H1 (cell line): ENCODE results near the gene INTS2. TPM values are rescaled to one million over a fixed set of nuclear protein-coding genes. Genes with fewer than 3 reads are reported as not detected.

Experiments
- CTCF ChIA-PET: fragments of 300-600 bp; sonication (Branson Sonifier 250); formaldehyde crosslinking; loops from one replicate; lab custom pipeline; 2021; ENCODE audit not compliant: partially characterized antibody; lab: Charles Lee
- POLR2A ChIA-PET: fragments of 300-600 bp; sonication (Branson Sonifier 250); formaldehyde crosslinking; loops from one replicate; lab custom pipeline; 2021; ENCODE audit warnings: inconsistent platforms; ENCODE audit not compliant: partially characterized antibody; lab: Charles Lee
- DNase-seq, 2 experiments: peaks; one replicate each; pipeline versions ENCODE4 v3.0.0 to v3.0.0-alpha.2; 2010 to 2022; ENCODE audit warnings: low spot score in 2 of 2, low read depth in 1 of 2, mixed read lengths in 1 of 2
- FAIRE-seq: peaks from 2 replicates; lab custom pipeline; 2011; peaks lifted over from hg19 to GRCh38; lab: Jason Lieb, UNC
- H2AFZ ChIP-seq: 2 replicates; pipeline ENCODE4 v1.8.1; 2012; ENCODE audit warnings: low read length, inconsistent platforms
- H2AK5ac ChIP-seq: 2 replicates; pipeline ENCODE4 v1.6.1; 2013; ENCODE audit warnings: low read depth, low read length
- H2BK120ac ChIP-seq: replicated peaks from 2 replicates; pipeline ENCODE3; 2013; ENCODE audit warnings: low read depth, low read length, inconsistent platforms
- H2BK12ac ChIP-seq: 2 replicates; pipeline ENCODE4 v1.6.1; 2013; ENCODE audit warnings: low read depth, low read length
- H2BK15ac ChIP-seq: 2 replicates; pipeline ENCODE4 v1.6.1; 2013; ENCODE audit warnings: low read length
- H2BK20ac ChIP-seq: 2 replicates; pipeline ENCODE4 v1.6.1; 2013; ENCODE audit warnings: low read length
- H2BK5ac ChIP-seq: 2 replicates; pipeline ENCODE4 v1.6.1; 2013; ENCODE audit warnings: low read depth, low read length
- H3K14ac ChIP-seq: 2 replicates; pipeline ENCODE4 v1.6.1; 2013; ENCODE audit warnings: inconsistent platforms; ENCODE audit not compliant: insufficient read length
- H3K18ac ChIP-seq: 2 replicates; pipeline ENCODE4 v1.6.1; 2013; ENCODE audit warnings: low read length; ENCODE audit errors: extremely low read depth
- H3K23ac ChIP-seq: 2 replicates; pipeline ENCODE4 v1.6.1; 2013; ENCODE audit warnings: inconsistent platforms; ENCODE audit not compliant: insufficient read length
- H3K23me2 ChIP-seq: 2 replicates; pipeline ENCODE4 v1.6.1; 2013; ENCODE audit warnings: low read depth, low read length
- H3K27ac ChIP-seq: 2 replicates; pipeline ENCODE4 v1.6.1; 2011; ENCODE audit warnings: low read depth, low read length, inconsistent platforms
- H3K27me3 ChIP-seq, 4 experiments: replicated peaks in 1 of 4; 1 replicate in 1 of 4; 2 replicates in 3 of 4; pipeline versions ENCODE4 v1.6.1 to v1.8.1; 2011 to 2013; ENCODE audit warnings: low read length in 3 of 4, mild to moderate bottlenecking in 3 of 4, inconsistent platforms in 2 of 4, mixed read lengths in 2 of 4, moderate library complexity in 1 of 4; ENCODE audit not compliant: control insufficient read depth in 3 of 4, insufficient read depth in 3 of 4; ENCODE audit errors: extremely low read depth in 1 of 4
- H3K36me3 ChIP-seq, 4 experiments: 2 replicates each; pipeline versions ENCODE4 v1.6.1 to v1.8.1; 2011 to 2013; ENCODE audit warnings: mild to moderate bottlenecking in 4 of 4, low read length in 3 of 4, moderate library complexity in 2 of 4, control low read depth in 1 of 4, inconsistent platforms in 1 of 4; ENCODE audit not compliant: insufficient read depth in 4 of 4, control insufficient read depth in 2 of 4
- H3K4ac ChIP-seq: replicated peaks from 2 replicates; pipeline ENCODE3; 2013; ENCODE audit warnings: low read length, low read depth, mixed read lengths, inconsistent platforms; ENCODE audit not compliant: insufficient read length
- H3K4me1 ChIP-seq, 4 experiments: replicated peaks in 1 of 4; 1 replicate in 1 of 4; 2 replicates in 3 of 4; pipeline versions ENCODE4 v1.6.1 to v1.8.1; 2011 to 2013; ENCODE audit warnings: low read length in 3 of 4, inconsistent platforms in 2 of 4, mixed read lengths in 1 of 4; ENCODE audit not compliant: insufficient read depth in 4 of 4, control insufficient read depth in 3 of 4
- H3K4me2 ChIP-seq, 2 experiments: 2 replicates each; pipeline versions ENCODE4 v1.6.1 to v1.8.1; 2011 to 2013; ENCODE audit warnings: low read depth in 2 of 2, low read length in 2 of 2, control low read depth in 1 of 2, inconsistent platforms in 1 of 2, mild to moderate bottlenecking in 1 of 2; ENCODE audit not compliant: insufficient read depth in 1 of 2
- H3K4me3 ChIP-seq, 4 experiments: fragments of 200-600, 300-600 bp in 1 of 4; sonication (generic), shearing (Covaris generic), sonication (Bioruptor Twin) in 1 of 4; 2 replicates each; pipeline versions ENCODE4 v1.5.1 to v1.8.1; 2011 to 2016; ENCODE audit warnings: low read length in 4 of 4, low read depth in 3 of 4, control low read depth in 2 of 4, inconsistent platforms in 2 of 4, mild to moderate bottlenecking in 2 of 4, mixed read lengths in 1 of 4, moderate library complexity in 1 of 4; ENCODE audit not compliant: insufficient read depth in 2 of 4; ENCODE audit errors: extremely low read depth in 1 of 4
- H3K56ac ChIP-seq: replicated peaks from 2 replicates; pipeline ENCODE3; 2013; ENCODE audit warnings: low read depth, mild to moderate bottlenecking, mixed read lengths, low read length, inconsistent platforms; ENCODE audit not compliant: insufficient read length
- H3K79me1 ChIP-seq: 2 replicates; pipeline ENCODE4 v1.6.1; 2013; ENCODE audit warnings: low read depth, low read length, control low read depth
- H3K79me2 ChIP-seq, 2 experiments: 2 replicates each; pipeline versions ENCODE4 v1.6.1 to v1.8.1; 2012 to 2013; ENCODE audit warnings: low read length in 2 of 2, mild to moderate bottlenecking in 2 of 2, inconsistent platforms in 1 of 2; ENCODE audit not compliant: insufficient read depth in 2 of 2, control insufficient read depth in 1 of 2
- H3K9ac ChIP-seq, 4 experiments: replicated peaks in 1 of 4; 1 replicate in 1 of 4; 2 replicates in 3 of 4; pipeline versions ENCODE4 v1.6.1 to v1.8.1; 2011 to 2013; ENCODE audit warnings: low read depth in 3 of 4, low read length in 3 of 4, control low read depth in 2 of 4, mild to moderate bottlenecking in 2 of 4, moderate library complexity in 2 of 4, inconsistent platforms in 1 of 4; ENCODE audit errors: extremely low read depth in 1 of 4
- H3K9me3 ChIP-seq, 2 experiments: 2 replicates each; pipeline versions ENCODE4 v1.6.1 to v1.8.1; 2012 to 2013; ENCODE audit warnings: mild to moderate bottlenecking in 2 of 2, moderate library complexity in 2 of 2, control low read depth in 1 of 2, inconsistent platforms in 1 of 2, low read depth in 1 of 2, low read length in 1 of 2, mixed read lengths in 1 of 2; ENCODE audit not compliant: insufficient read depth in 2 of 2
- H4K20me1 ChIP-seq, 2 experiments: replicated peaks in 1 of 2; 2 replicates each; pipeline versions ENCODE3 to v1.8.1; 2011 to 2013; ENCODE audit warnings: inconsistent platforms in 2 of 2, low read length in 2 of 2, mild to moderate bottlenecking in 1 of 2; ENCODE audit not compliant: insufficient read depth in 2 of 2, control insufficient read depth in 1 of 2
- H4K5ac ChIP-seq: 2 replicates; pipeline ENCODE4 v1.6.1; 2013; ENCODE audit warnings: low read length, low read depth, mixed read lengths, inconsistent platforms; ENCODE audit not compliant: insufficient read length
- H4K8ac ChIP-seq: 2 replicates; pipeline ENCODE4 v1.8.0; 2013; ENCODE audit warnings: mild to moderate bottlenecking, moderate library complexity, low read length, inconsistent platforms; ENCODE audit not compliant: insufficient read depth; ENCODE audit errors: extremely low read depth
- H4K91ac ChIP-seq: replicated peaks from 2 replicates; pipeline ENCODE3; 2013; ENCODE audit warnings: low read length, mixed read lengths, inconsistent platforms; ENCODE audit not compliant: insufficient read length
- CHD1 ChIP-seq: IDR thresholded peaks from 2 replicates; pipeline ENCODE4 v1.6.1; 2012; ENCODE audit warnings: low read depth, low read length, improper control_type of control experiment
- JUN ChIP-seq: IDR thresholded peaks from 2 replicates; pipeline ENCODE4 v1.6.1; 2011; ENCODE audit warnings: low read depth, mild to moderate bottlenecking, improper control_type of control experiment, low read length
- MAX ChIP-seq: IDR thresholded peaks from 2 replicates; pipeline ENCODE4 v1.6.1; 2012; ENCODE audit warnings: inconsistent platforms
- NRF1 ChIP-seq: IDR thresholded peaks from 2 replicates; pipeline ENCODE4 v1.6.1; 2011; ENCODE audit warnings: mild to moderate bottlenecking, low read depth, low read length, improper control_type of control experiment
- RBBP5 ChIP-seq: IDR thresholded peaks from 2 replicates; pipeline ENCODE4 v1.7.1; 2012; ENCODE audit warnings: low read depth, mild to moderate bottlenecking, inconsistent platforms, low read length, moderate library complexity, borderline replicate concordance
- RNF2 ChIP-seq: fragments of 200-900, 300-1000 bp; sonication (generic); IDR thresholded peaks from 2 replicates; pipeline ENCODE4 v1.7.1; 2016; ENCODE audit warnings: borderline replicate concordance, low read depth, mild to moderate bottlenecking, antibody characterized with exemption, low read length; ENCODE audit not compliant: poor library complexity, severe bottlenecking; ENCODE audit errors: missing control alignments
- TAF1 ChIP-seq: IDR thresholded peaks from 2 replicates; pipeline ENCODE4 v1.6.1; 2011; ENCODE audit warnings: mild to moderate bottlenecking, low read depth, low read length
- WGBS, 2 experiments: shearing (Covaris generic) in 1 of 2; methylation state at CpG; one replicate each; pipeline versions ENCODE4 v1.1.6 to v1.1.7; 2013 to 2015; ENCODE audit warnings: low lambda C conversion rate in 2 of 2, mixed read lengths in 2 of 2, inconsistent platforms in 1 of 2, low coverage in 1 of 2, missing lambda C conversion rate in 1 of 2; ENCODE audit not compliant: insufficient replicate concordance in 2 of 2, insufficient coverage in 1 of 2, insufficient read length in 1 of 2; ENCODE audit errors: extremely low coverage in 1 of 2, missing lambda C conversion rate in 1 of 2; 5-methylcytosine and 5-hydroxymethylcytosine counted together
- polyA plus RNA-seq, 7 experiments: library from polyadenylated mRNA; depleted of rRNA in 3 of 7; stranded (reverse) in 5 of 7; unstranded in 2 of 7; fragments of >200 nt in 5 of 7; fragments of 200-250 nt in 2 of 7; gene quantifications; 1 replicate in 5 of 7; 2 replicates in 1 of 7; 4 replicates in 1 of 7; pipeline versions ENCODE4 v1.2.1 to v1.2.3, GENCODE V29; 2011 to 2013; ENCODE audit warnings: missing spikeins in 2 of 7, mixed read lengths in 2 of 7
- total RNA-seq: library from RNA; stranded (reverse); fragmentation: NEBNext Ultra II Directional; extraction: Animal tissue kit (Norgen Biotek cat#: 25700); gene quantifications from 2 replicates; pipeline ENCODE4 v1.2.1, GENCODE V29; 2021

INTS2 gene
- total and polyA plus RNA-seq, 2 of the 8 experiments (the other 6 are each of a cell fraction or from before 2014, with no cell fraction given), result 9.4 to 21.8 TPM

DNA sequence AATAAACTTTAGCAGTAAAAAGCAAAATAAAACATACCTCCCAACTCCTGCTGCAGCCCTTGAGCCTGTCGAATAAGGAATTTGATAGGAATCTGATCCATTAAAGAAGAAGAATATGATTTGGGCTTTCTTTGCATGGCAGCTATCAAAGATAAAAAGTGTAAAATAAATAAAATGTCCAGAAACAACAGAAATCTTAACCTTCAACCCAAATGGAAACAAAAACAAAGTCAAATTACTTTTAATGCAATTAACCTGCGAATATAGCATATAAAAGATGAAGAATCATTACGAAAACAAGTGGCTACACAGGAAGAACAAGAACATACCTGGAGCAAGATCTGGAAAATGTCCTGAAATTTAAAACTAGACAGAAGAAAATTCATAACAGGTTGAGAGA lies 42.9 kb downstream of the INTS2 start:
- Histone ChIP-seq H3K4me2 (no peak overlapping the region), H3K4me3 (no peak overlapping the region), H2BK12ac (no peak overlapping the region), H3K23me2 (no peaks in the 10 kb centered on the region), H3K9me3 (no peaks in the 10 kb centered on the region), H2BK20ac (no peak overlapping the region), H2BK5ac (no peak overlapping the region), H3K14ac (no peak overlapping the region), H2AK5ac (no peak overlapping the region), H3K23ac (no peak overlapping the region), H2BK120ac (no peak overlapping the region), H3K36me3 (peaks cover 0 to 17% (median 1%) of the 10 kb centered on the region in 4 experiments; a peak in 2 of 8 replicates), H4K8ac (no peak overlapping the region)
- CTCF ChIA-PET, result no interaction called here
- POLR2A ChIA-PET, result interaction anchor here (0.6 to 2.0 kb wide), 2 partner anchors 22 to 271 kb away, joined by 3 to 5 read pairs; partner anchors contain the start of gene BRIP1
- TF ChIP-seq RBBP5 (no peak), TAF1 (no peak), NRF1 (no peak), RNF2 (no peak), JUN (no peak), MAX (no peak), CHD1 (no peak)
- TF ChIP-seq, all 59 proteins: peak for 0
- Histone ChIP-seq H3K4ac (no peak overlapping the region), H4K20me1 (no peaks in the 10 kb centered on the region), H2AFZ (no peak overlapping the region), H3K27me3 (no peaks in the 10 kb centered on the region), H3K18ac (no peak overlapping the region), H3K27ac (no peak overlapping the region), H3K9ac (no peak overlapping the region), H3K79me1 (no peaks in the 10 kb centered on the region), H2BK15ac (no peak overlapping the region), H4K5ac (no peak overlapping the region), H3K56ac (no peak overlapping the region), H3K79me2 (no peaks in the 10 kb centered on the region), H3K4me1 (no peaks in the 10 kb centered on the region), H4K91ac (no peak overlapping the region)
- FAIRE-seq (no peak), DNase-seq (no peak)
- WGBS, 2 experiments, result 88% methylated on average over 3 of the region's 3 CpGs; no CpG with 5 or more reads in 1 of the 2 experiments
